ENCODE results near the gene C8G.

The C8G gene

DNA sequence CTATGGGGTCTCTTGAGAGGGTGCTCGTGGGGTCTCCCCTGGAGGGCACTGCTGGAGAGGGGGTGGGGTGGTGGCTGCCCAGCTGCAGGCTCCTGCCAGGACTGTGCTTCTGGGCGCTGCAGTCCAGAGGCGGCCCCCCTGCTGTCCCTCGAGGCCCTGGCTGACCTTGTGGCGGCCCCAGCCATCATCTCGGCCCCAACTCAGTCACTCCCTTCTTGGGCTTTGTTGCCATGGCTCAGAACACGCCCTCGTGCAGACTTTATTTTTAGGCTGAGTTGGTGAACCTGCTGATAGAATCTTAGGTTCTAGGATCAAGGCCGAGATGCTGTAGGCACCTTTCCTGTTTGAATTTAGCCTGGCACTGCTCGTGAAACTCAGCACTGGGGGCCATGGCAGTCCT lies 23.3 kb upstream of the C8G start:
- Histone ChIP-seq H3K36me3 (ENCODE audit: insufficient read depth, low read length) (peaks cover 47% of the 10 kb centered on the region), H3K9me3 (replicated peaks; ENCODE audit: low read length) (no peaks in the 10 kb centered on the region), H3K9ac (ENCODE audit: low read depth, low read length) (no peak overlapping the region), H3K4me1 (ENCODE audit: control insufficient read depth, insufficient read depth, low read length) (no peaks in the 10 kb centered on the region), H3K27me3 (ENCODE audit: control insufficient read depth, insufficient read depth, low read length) (no peaks in the 10 kb centered on the region), H3K4me2 (ENCODE audit: low read length) (no peak overlapping the region), H3K4me3 (ENCODE audit: low read length) (no peak overlapping the region)

DNA sequence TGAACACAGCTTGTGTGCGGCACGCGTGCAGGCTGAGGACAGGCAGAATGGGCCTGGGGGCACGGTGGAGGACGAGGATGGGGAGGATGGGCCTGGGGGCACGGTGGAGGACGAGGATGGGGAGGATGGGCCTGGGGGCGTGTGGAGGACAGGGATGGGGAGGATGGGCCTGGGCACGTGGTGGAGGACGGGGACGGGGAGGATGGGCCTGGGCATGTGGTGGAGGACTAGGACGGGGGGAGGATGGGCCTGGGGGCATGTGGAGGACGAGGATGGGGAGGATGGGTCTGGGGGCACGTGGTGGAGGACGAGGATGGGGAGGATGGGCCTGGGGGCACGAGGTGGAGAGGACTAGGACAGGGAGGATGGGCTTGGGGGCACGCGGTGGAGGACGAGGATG lies 22.5 kb upstream of the C8G start:
- Histone ChIP-seq H3K27me3 (ENCODE audit: control insufficient read depth, insufficient read depth, low read length) (no peaks in the 10 kb centered on the region), H3K4me2 (ENCODE audit: low read length) (no peak overlapping the region), H3K9ac (ENCODE audit: low read depth, low read length) (no peak overlapping the region), H3K9me3 (replicated peaks; ENCODE audit: low read length) (no peaks in the 10 kb centered on the region), H3K4me3 (ENCODE audit: low read length) (no peak overlapping the region), H3K36me3 (ENCODE audit: insufficient read depth, low read length) (peaks cover 43% of the 10 kb centered on the region), H3K4me1 (ENCODE audit: control insufficient read depth, insufficient read depth, low read length) (no peaks in the 10 kb centered on the region)

DNA sequence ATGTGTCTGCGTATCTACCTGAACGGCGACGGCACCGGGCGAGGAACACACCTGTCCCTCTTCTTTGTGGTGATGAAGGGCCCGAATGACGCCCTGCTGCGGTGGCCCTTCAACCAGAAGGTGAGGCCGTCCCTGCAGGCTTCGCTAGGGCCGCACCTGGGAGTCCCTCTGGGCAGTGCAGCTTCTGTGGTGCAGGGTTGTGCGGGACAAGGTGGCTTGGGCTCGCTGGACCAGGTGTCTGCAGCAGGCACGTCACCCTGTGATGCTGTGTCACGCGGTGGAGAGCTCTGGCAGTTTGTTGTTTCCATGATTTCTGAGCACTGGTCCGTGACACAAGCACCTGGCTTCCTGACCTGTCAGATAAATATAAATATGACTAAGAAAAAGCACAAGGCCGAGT lies 21.2 kb upstream of the C8G start:
- peaks cover 43% of the 10 kb centered on the region for H3K36me3 ChIP-seq (ENCODE audit: insufficient read depth, low read length)
- no peaks in the 10 kb centered on the region for H3K9me3 ChIP-seq (replicated peaks; ENCODE audit: low read length)
- no peak overlapping the region for H3K9ac ChIP-seq (ENCODE audit: low read depth, low read length)
- H3K4me3 ChIP-seq (ENCODE audit: low read length): no peak overlapping the region
- H3K4me1 ChIP-seq (ENCODE audit: control insufficient read depth, insufficient read depth, low read length): no peaks in the 10 kb centered on the region
- no peak overlapping the region for H3K4me2 ChIP-seq (ENCODE audit: low read length)
- no peaks in the 10 kb centered on the region for H3K27me3 ChIP-seq (ENCODE audit: control insufficient read depth, insufficient read depth, low read length)

DNA sequence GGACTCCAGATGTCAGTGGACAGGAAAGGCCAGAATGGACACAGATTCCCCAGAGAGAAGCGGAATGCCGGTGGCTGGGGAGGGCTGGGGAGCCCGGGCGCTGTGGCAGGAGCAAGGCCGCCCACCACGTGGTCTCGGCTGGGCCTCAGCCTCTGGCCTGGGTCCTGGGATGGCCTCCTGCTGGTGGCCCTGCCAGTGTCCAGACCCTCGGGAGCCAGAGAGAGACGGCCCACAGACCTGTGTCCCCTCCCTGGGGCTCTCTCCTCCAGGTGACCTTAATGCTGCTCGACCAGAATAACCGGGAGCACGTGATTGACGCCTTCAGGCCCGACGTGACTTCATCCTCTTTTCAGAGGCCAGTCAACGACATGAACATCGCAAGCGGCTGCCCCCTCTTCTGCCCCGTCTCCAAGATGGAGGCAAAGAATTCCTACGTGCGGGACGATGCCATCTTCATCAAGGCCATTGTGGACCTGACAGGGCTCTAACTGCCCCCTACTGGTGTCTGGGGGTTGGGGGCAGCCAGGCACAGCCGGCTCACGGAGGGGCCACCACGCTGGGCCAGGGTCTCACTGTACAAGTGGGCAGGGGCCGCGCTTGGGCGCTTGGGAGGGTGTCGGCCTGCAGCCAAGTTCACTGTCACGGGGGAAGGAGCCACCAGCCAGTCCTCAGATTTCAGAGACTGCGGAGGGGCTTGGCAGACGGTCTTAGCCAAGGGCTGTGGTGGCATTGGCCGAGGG lies 19.5 kb upstream of the C8G start:
- Histone ChIP-seq H3K4me3 (ENCODE audit: low read length) (no peak overlapping the region), H3K27me3 (ENCODE audit: control insufficient read depth, insufficient read depth, low read length) (no peaks in the 10 kb centered on the region), H3K4me1 (ENCODE audit: control insufficient read depth, insufficient read depth, low read length) (no peaks in the 10 kb centered on the region), H3K9me3 (replicated peaks; ENCODE audit: low read length) (no peaks in the 10 kb centered on the region), H3K9ac (ENCODE audit: low read depth, low read length) (no peak overlapping the region), H3K36me3 (ENCODE audit: insufficient read depth, low read length) (peaks cover 39% of the 10 kb centered on the region), H3K4me2 (ENCODE audit: low read length) (no peak overlapping the region)

DNA sequence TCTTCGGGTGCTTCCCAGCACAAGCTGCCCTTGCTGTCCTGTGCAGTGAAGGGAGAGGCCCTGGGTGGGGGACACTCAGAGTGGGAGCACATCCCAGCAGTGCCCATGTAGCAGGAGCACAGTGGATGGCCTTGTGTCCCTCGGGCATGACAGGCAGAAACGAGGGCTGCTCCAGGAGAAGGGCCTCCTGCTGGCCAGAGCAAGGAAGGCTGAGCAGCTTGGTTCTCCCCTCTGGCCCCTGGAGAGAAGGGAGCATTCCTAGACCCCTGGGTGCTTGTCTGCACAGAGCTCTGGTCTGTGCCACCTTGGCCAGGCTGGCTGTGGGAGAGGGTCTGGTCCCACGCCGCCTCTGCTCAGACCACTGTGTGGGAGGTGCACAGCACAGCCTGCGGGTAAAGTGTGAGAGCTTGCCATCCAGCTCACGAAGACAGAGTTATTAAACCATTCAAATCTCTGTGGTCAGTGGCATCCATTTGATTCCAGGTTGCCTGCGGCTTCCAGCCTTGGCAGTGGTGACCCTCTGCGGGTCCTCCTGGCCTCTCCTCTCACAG lies 18.8 kb upstream of the C8G start:
- H3K4me3 ChIP-seq (ENCODE audit: low read length): no peak overlapping the region
- H3K4me2 ChIP-seq (ENCODE audit: low read length): no peak overlapping the region
- no peaks in the 10 kb centered on the region for H3K27me3 ChIP-seq (ENCODE audit: control insufficient read depth, insufficient read depth, low read length)
- no peaks in the 10 kb centered on the region for H3K9me3 ChIP-seq (replicated peaks; ENCODE audit: low read length)
- peaks cover 33% of the 10 kb centered on the region for H3K36me3 ChIP-seq (ENCODE audit: insufficient read depth, low read length)
- no peak overlapping the region for H3K9ac ChIP-seq (ENCODE audit: low read depth, low read length)
- no peaks in the 10 kb centered on the region for H3K4me1 ChIP-seq (ENCODE audit: control insufficient read depth, insufficient read depth, low read length)

DNA sequence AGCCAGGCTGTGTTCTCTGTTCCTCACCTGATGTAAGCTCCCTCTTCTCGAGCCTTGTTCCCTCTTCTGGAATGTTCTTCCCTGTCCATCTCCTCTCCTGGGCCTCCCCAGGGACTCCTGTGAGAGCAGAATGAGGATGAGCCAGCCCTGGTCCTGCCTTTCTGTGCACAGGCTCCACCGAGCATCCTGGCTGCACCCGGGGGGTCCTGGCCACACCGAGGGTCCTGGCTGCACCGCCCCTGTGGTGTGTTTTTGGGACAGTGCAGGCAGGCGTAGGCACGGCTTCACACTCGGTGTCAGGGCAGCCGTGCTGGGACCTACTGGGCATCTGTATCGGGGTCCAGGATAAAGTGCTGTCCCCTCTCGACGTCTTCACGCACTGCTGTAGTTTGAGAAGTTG lies 18.3 kb upstream of the C8G start:
- Histone ChIP-seq H3K9ac (ENCODE audit: low read depth, low read length) (no peak overlapping the region), H3K4me2 (ENCODE audit: low read length) (no peak overlapping the region), H3K9me3 (replicated peaks; ENCODE audit: low read length) (no peaks in the 10 kb centered on the region), H3K36me3 (ENCODE audit: insufficient read depth, low read length) (peaks cover 33% of the 10 kb centered on the region), H3K4me3 (ENCODE audit: low read length) (no peak overlapping the region), H3K4me1 (ENCODE audit: control insufficient read depth, insufficient read depth, low read length) (no peaks in the 10 kb centered on the region), H3K27me3 (ENCODE audit: control insufficient read depth, insufficient read depth, low read length) (no peaks in the 10 kb centered on the region)

DNA sequence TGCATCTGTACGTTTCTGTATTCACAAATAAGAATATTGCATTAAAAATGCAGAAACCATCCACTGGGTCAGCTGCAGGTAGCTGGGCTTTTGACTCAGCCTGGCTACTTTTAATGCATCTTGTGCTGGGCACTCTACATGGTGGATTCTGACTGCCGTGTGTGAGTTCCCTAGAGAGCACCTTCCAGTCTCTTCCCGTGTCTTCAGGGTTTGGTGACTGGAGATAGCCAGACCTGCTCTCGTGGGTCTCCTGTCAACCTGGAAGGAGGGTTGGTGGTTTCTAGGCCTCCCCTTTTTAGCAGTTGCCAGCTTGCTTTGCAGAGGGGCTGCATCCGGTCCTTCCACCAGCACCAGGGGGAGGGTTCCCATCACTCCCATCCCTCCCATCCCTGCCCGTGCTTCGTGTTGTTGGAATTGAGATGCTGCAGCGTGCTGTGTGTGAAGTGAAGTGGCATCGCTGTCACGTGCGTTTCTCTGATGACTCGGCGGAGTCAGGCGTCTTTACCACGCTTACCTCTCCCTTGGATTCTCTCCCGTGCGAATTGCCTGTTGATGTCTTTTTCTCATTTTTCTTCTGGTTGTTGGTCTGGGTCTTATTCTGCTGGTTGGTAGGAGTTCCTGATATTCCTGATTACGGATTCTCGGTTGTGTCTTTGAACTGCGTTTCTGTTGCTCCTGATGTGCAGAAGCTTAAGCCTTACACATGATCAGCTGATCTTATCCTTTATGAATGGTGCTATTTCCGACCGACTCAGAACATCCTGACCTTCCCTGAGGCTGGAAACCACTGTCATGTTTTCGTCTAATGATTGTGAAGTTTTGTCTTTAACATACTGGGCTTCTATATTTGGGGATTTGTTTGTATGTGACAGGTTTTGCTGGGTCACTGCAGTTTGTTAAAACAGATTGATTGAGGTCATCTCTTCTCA lies 17.4 kb upstream of the C8G start:
- H3K4me1 ChIP-seq (ENCODE audit: control insufficient read depth, insufficient read depth, low read length): no peaks in the 10 kb centered on the region
- no peak overlapping the region for H3K4me2 ChIP-seq (ENCODE audit: low read length)
- no peaks in the 10 kb centered on the region for H3K27me3 ChIP-seq (ENCODE audit: control insufficient read depth, insufficient read depth, low read length)
- H3K9ac ChIP-seq (ENCODE audit: low read depth, low read length): no peak overlapping the region
- H3K4me3 ChIP-seq (ENCODE audit: low read length): no peak overlapping the region
- H3K36me3 ChIP-seq (ENCODE audit: insufficient read depth, low read length): peaks cover 28% of the 10 kb centered on the region
- H3K9me3 ChIP-seq (replicated peaks; ENCODE audit: low read length): no peaks in the 10 kb centered on the region

DNA sequence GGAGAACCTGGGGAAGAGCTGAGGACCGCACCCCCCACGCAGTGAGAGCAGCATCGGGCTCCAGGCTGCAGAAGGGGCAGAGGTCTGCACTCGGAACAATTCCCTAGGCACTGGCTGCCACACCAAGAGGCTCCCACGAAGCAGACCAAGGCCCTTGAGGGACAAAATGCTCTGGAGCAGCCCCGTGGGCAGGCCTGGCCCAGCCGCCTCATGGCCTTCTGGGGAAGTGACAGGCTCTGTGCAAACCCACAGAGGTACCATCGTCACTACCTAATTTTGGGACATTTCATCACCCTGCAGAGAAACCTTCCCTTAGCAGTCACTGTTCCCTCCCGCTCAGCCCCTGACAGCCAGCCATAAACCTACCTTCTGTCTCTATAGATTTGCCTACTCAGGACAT lies 16.5 kb upstream of the C8G start:
- Histone ChIP-seq H3K4me2 (ENCODE audit: low read length) (no peak overlapping the region), H3K36me3 (ENCODE audit: insufficient read depth, low read length) (peaks cover 28% of the 10 kb centered on the region), H3K9ac (ENCODE audit: low read depth, low read length) (no peak overlapping the region), H3K4me3 (ENCODE audit: low read length) (no peak overlapping the region), H3K27me3 (ENCODE audit: control insufficient read depth, insufficient read depth, low read length) (no peaks in the 10 kb centered on the region), H3K4me1 (ENCODE audit: control insufficient read depth, insufficient read depth, low read length) (no peaks in the 10 kb centered on the region), H3K9me3 (replicated peaks; ENCODE audit: low read length) (no peaks in the 10 kb centered on the region)

DNA sequence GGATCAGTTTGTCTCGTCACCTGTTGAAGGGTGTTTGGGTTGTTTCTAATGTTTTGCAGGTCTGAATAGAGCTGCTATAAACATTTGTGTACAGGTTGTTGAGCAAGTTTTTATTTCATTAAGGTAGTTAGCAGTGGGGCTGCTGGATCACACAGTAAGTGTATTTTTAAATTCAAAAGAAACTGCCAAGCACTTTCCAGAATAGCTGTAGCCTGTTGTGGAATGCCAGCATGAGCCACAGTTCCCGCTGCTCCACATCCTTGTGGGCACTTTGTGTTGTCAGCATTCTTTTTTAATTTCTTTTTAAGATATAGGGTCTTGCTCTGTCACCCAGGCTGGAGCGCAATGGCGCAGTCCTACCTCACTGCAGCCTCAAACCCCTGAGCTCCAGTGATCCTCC lies 15.0 kb upstream of the C8G start:
- Histone ChIP-seq H3K36me3 (ENCODE audit: insufficient read depth, low read length) (peaks cover 23% of the 10 kb centered on the region), H3K9me3 (replicated peaks; ENCODE audit: low read length) (no peaks in the 10 kb centered on the region), H3K9ac (ENCODE audit: low read depth, low read length) (no peak overlapping the region), H3K27me3 (ENCODE audit: control insufficient read depth, insufficient read depth, low read length) (no peaks in the 10 kb centered on the region), H3K4me2 (ENCODE audit: low read length) (no peak overlapping the region), H3K4me1 (ENCODE audit: control insufficient read depth, insufficient read depth, low read length) (no peaks in the 10 kb centered on the region), H3K4me3 (ENCODE audit: low read length) (no peak overlapping the region)

DNA sequence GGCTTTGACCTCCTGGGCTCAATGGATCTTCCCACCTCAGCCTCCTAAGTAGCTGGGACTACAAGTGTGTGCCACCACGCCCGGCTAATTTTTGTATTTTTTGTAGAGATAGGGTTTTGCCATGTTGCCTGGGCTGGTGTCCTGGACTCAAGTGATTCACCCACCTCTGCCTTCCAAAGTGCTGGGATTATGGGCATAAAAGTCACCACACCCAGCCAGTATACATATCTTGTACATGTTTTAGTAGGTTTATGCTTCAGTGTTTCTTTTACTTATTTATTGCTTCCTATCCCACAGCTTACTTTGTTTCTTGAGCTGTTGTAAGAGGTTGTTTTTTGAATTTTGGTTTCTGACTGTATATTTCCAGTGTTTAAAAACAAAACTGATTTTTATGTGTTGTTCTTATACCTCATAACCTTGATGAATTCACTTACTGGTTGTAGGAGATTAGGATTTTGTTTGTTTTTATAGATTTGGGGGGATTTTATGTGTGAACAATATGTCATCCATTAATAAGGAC lies 13.4 kb upstream of the C8G start:
- H3K4me1 ChIP-seq (ENCODE audit: control insufficient read depth, insufficient read depth, low read length): no peaks in the 10 kb centered on the region
- no peaks in the 10 kb centered on the region for H3K9me3 ChIP-seq (replicated peaks; ENCODE audit: low read length)

DNA sequence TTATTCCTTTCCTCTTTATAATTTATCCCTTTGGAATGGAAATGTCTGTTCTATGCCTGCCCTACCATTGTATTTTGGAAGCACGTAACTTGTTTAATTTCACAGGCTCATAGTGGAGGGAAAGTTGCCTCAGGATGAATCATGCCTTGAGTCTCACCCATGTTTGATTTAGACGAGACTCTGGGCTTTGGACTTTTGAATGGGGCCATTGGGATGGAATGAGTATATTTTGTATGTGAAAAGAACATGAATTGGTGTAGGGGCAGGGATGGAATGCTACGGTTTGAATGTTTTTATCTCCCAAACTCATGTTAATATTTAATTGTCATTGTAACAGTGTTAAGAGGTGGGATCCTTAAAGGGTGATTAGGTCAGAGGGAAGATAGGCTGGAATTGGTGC lies 10.8 kb upstream of the C8G start:
- no peak overlapping the region for H3K4me2 ChIP-seq (ENCODE audit: low read length)
- no peaks in the 10 kb centered on the region for H3K9me3 ChIP-seq (replicated peaks; ENCODE audit: low read length)
- H3K36me3 ChIP-seq (ENCODE audit: insufficient read depth, low read length): peaks cover 14% of the 10 kb centered on the region
- no peaks in the 10 kb centered on the region for H3K27me3 ChIP-seq (ENCODE audit: control insufficient read depth, insufficient read depth, low read length)
- H3K4me1 ChIP-seq (ENCODE audit: control insufficient read depth, insufficient read depth, low read length): peaks cover 3% of the 10 kb centered on the region
- H3K9ac ChIP-seq (ENCODE audit: low read depth, low read length): no peak overlapping the region
- H3K4me3 ChIP-seq (ENCODE audit: low read length): no peak overlapping the region

More for the DNA sequence above, 13.4 kb upstream of the C8G start:
- no peak overlapping the region for H3K4me3 ChIP-seq (ENCODE audit: low read length)
- no peaks in the 10 kb centered on the region for H3K27me3 ChIP-seq (ENCODE audit: control insufficient read depth, insufficient read depth, low read length)
- no peak overlapping the region for H3K4me2 ChIP-seq (ENCODE audit: low read length)
- no peak overlapping the region for H3K9ac ChIP-seq (ENCODE audit: low read depth, low read length)
- peaks cover 9% of the 10 kb centered on the region for H3K36me3 ChIP-seq (ENCODE audit: insufficient read depth, low read length)
